Breast epithelium (tissue), 3 donors: ENCODE measurements around the gene ORC6.

Source experiments
- POLR2A ChIP-seq: fragments of 450-650 bp; IDR thresholded peaks from one replicate; pipeline ENCODE4 v1.6.1; 2016; ENCODE audit warnings: antibody characterized with exemption, mild to moderate bottlenecking, moderate library complexity
- POLR2AphosphoS5 ChIP-seq, 3 donors: sonication (generic); formaldehyde crosslinking; IDR thresholded peaks; one replicate each; pipeline ENCODE4 v1.6.1; 2017; ENCODE audit warnings: antibody characterized with exemption in 3 of 3
- TF ChIP-seq, protein P1 (sequence below), 3 donors: fragments of 450-650 bp; IDR thresholded peaks; one replicate each; pipeline ENCODE4 v1.5.1; 2016 to 2017; ENCODE audit warnings: antibody characterized with exemption in 3 of 3, mild to moderate bottlenecking in 3 of 3, moderate library complexity in 3 of 3

DNA sequence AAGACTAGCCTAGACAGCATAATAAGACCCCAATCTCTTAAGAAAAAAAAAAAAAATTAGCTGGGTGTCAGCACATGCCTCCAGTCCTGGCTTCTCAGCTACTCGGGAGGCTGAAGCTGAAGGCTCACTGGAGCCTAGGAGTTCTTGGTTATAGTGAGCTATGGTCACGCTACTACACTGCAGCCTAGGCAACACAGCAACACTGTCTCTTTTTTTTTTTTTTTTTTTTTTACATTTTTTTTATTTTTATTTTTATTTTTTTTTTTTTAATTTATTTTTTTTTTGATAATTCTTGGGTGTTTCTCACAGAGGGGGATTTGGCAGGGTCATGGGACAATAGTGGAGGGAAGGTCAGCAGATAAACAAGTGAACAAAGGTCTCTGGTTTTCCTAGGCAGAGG, 4.1 kb downstream of the ORC6 start:
- TF ChIP-seq, protein P1, sequence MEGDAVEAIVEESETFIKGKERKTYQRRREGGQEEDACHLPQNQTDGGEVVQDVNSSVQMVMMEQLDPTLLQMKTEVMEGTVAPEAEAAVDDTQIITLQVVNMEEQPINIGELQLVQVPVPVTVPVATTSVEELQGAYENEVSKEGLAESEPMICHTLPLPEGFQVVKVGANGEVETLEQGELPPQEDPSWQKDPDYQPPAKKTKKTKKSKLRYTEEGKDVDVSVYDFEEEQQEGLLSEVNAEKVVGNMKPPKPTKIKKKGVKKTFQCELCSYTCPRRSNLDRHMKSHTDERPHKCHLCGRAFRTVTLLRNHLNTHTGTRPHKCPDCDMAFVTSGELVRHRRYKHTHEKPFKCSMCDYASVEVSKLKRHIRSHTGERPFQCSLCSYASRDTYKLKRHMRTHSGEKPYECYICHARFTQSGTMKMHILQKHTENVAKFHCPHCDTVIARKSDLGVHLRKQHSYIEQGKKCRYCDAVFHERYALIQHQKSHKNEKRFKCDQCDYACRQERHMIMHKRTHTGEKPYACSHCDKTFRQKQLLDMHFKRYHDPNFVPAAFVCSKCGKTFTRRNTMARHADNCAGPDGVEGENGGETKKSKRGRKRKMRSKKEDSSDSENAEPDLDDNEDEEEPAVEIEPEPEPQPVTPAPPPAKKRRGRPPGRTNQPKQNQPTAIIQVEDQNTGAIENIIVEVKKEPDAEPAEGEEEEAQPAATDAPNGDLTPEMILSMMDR (IDR thresholded peaks at IDR 0.05): no peak
- TF ChIP-seq POLR2A (no peak), POLR2AphosphoS5 (IDR thresholded peaks at IDR 0.05) (no peak)
